ENCODE measurements around the gene ATAT1. TPM values are rescaled to one million over a fixed set of nuclear protein-coding genes. Genes with fewer than 3 reads are reported as not detected.

The ATAT1 gene
- total RNA-seq, 2 experiments from 2014 or later = 10.4 to 17.8 TPM

DNA sequence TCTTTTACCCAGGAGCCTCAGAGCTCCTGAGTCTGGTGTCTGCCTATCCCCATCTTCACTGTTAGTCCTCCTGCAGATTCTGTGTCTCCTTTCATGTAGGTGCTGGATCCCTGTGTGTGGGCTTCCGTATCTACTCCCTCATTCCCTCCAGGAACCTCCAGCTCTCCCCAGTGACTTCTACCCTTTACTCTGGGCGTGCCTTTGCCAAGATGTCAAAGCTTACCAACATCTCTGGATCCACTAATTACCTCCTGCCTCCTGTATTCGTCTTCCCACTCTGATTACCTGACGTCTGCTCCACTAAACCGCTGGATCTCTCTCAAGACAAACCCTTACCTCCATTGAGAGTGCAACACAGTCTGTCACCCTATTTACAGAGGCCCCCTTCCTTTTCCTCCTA is 18.1 kb downstream of the ATAT1 start:
- no peaks in the 10 kb centered on the region for H3K9me2 ChIP-seq (ENCODE audit: insufficient read depth, low read length)
- ChIA-PET CTCF (ENCODE audit: unreplicated experiment) (no interaction called here), POLR2A (interaction anchor here (0.6 to 0.7 kb wide), 3 partner anchors 27 to 167 kb away, joined by 3 to 4 read pairs (median 3); no protein-coding TSS in a partner anchor)
- no peak overlapping the region for H3K27ac ChIP-seq (ENCODE audit: low read depth, low read length, poor library complexity, severe bottlenecking)
- no peaks in the 10 kb centered on the region for H3K9me3 ChIP-seq (ENCODE audit: low read length)
- H3K4me2 ChIP-seq (ENCODE audit: low read length) = no peak overlapping the region
- H3K36me3 ChIP-seq (ENCODE audit: insufficient read depth, low read length) = peaks cover 17% of the 10 kb centered on the region
- no peaks in the 10 kb centered on the region; the same call in 1 of the 2 replicates for H4K20me1 ChIP-seq (ENCODE audit: insufficient read depth, low read length)
- peaks cover 28% of the 10 kb centered on the region; the same call in 1 of the 2 replicates for H3K79me2 ChIP-seq (ENCODE audit: insufficient read depth, low read depth, low read length)
- intact Hi-C loops (cut with micrococcal nuclease; ENCODE audit: unreplicated experiment) = no loop called here
- no peak overlapping the region for H3K4me3 ChIP-seq (ENCODE audit: low read depth, low read length, poor library complexity, severe bottlenecking)
- BruUV-seq (replicated peaks) = no TSS peak
- no peak for TF ChIP-seq EZH2phosphoT487 (IDR thresholded peaks at IDR 0.05; ENCODE audit: borderline replicate concordance, low read depth, low read length)
- TF ChIP-seq CTCF (conservative IDR thresholded peaks at IDR 0.05; ENCODE audit: low read length) = no peak
- no peak overlapping the region for H2AFZ ChIP-seq (ENCODE audit: low read length)
- peaks cover 16% of the 10 kb centered on the region for H3K4me1 ChIP-seq (ENCODE audit: insufficient read depth, low read length, poor library complexity, severe bottlenecking)
- DNase-seq (ENCODE audit: low spot score) = no peak

DNA sequence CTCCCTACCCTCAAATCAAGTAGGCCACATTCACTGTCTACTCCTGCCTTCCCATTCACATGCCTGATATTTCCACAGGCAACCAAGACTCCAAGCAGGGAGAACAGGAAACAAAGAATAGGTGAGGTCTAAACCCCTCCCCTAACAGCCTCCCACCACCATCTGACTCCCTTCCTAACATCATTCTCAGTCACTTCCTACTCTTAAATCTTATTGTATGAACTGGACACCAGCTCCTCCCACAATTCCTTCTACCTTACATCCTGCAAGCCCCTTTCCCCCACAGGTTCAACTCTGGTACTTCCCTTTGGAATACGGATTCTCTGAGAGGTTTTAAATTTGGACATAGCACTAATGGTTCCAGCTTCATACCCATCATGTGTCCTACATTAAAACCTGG is 19.3 kb downstream of the ATAT1 start:
- Histone ChIP-seq H3K36me3 (ENCODE audit: insufficient read depth, low read length) (peaks cover 17% of the 10 kb centered on the region), H3K9me2 (ENCODE audit: insufficient read depth, low read length) (no peaks in the 10 kb centered on the region), H3K4me2 (ENCODE audit: low read length) (peak overlapping the region; percentile 70), H3K9me3 (ENCODE audit: low read length) (no peaks in the 10 kb centered on the region), H3K79me2 (ENCODE audit: insufficient read depth, low read depth, low read length) (peaks cover 29% of the 10 kb centered on the region; the same call in 1 of the 2 replicates), H3K27ac (ENCODE audit: low read depth, low read length, poor library complexity, severe bottlenecking) (no peak overlapping the region), H4K20me1 (ENCODE audit: insufficient read depth, low read length) (no peaks in the 10 kb centered on the region; the same call in 1 of the 2 replicates), H2AFZ (ENCODE audit: low read length) (no peak overlapping the region), H3K4me1 (ENCODE audit: insufficient read depth, low read length, poor library complexity, severe bottlenecking) (peaks cover 16% of the 10 kb centered on the region), H3K4me3 (ENCODE audit: low read depth, low read length, poor library complexity, severe bottlenecking) (peak overlapping the region; percentile 93)
- TF ChIP-seq CTCF (conservative IDR thresholded peaks at IDR 0.05; ENCODE audit: low read length) (no peak), EZH2phosphoT487 (IDR thresholded peaks at IDR 0.05; ENCODE audit: borderline replicate concordance, low read depth, low read length) (no peak)
- DNase-seq (ENCODE audit: low spot score) = no peak
- POLR2A ChIA-PET = interaction anchor here (1.2 kb wide), 1 partner anchor 33 kb away, joined by 5 read pairs; no protein-coding TSS in a partner anchor
- intact Hi-C loops (cut with micrococcal nuclease; ENCODE audit: unreplicated experiment) = no loop called here
- CTCF ChIA-PET (ENCODE audit: unreplicated experiment) = no interaction called here
- BruUV-seq (replicated peaks) = no TSS peak

Data from OCI-LY7 (cell line).